Measurements from ENCODE around the gene DBH. TPM values are rescaled to one million over a fixed set of nuclear protein-coding genes. Genes with fewer than 3 reads are reported as not detected.

Gene DBH
- total RNA-seq, 2 experiments from 2014 or later: not detected

DNA sequence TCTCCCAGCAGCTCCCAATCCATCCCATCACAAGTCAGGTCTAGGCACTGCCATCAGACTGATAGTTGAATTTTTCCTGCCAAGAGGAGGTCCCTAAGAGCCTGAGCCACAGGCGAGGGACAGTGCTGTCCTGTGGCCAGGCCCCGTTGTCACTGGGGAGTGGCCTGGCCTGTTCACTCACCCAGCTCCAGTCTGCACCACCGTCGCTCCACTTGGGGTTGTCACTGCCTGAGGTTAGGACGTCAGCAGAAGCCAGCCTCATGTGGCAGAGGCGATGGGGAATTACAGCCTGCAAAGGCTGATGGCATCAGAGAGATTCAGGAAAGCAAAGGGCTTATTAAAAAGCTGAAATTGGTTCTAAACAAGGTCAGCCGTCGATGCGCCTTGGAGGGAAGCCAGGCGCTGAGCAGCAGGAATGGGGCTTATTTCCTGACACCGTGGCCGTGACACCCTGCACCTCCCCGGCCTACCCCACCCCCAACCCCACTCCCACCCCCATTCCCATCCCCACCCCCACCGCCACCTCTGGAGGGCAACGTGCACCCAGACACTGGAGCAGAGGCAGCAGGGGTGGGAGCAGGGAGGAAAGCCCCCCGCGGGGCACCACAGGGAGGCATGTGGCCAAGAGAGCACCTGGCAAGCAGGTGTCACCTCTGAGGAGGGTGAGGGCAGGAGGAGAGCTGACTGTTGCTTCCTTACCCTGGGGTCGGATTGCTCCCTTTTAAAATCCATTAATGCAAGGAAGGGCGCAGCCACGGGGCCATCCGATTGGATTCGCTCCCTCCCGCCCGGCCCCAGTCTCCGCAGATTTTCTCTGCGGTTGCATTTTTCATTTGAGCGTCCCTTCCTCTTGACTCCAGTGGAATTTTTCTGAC is 3.1 kb upstream of the DBH start:
- ChIA-PET POLR2A (no interaction called here), CTCF (no interaction called here)
- Mint-ChIP-seq H3K27ac (no peak overlapping the region), H3K4me1 (ENCODE audit: low read depth) (no peaks in the 10 kb centered on the region), H3K36me3 (no peaks in the 10 kb centered on the region), H3K4me3 (no peak overlapping the region), H3K9me3 (no peaks in the 10 kb centered on the region), H3K27me3 (peaks cover 1% of the 10 kb centered on the region)
- DNase-seq: no peak
- intact Hi-C loops (cut with micrococcal nuclease): no loop called here

DNA sequence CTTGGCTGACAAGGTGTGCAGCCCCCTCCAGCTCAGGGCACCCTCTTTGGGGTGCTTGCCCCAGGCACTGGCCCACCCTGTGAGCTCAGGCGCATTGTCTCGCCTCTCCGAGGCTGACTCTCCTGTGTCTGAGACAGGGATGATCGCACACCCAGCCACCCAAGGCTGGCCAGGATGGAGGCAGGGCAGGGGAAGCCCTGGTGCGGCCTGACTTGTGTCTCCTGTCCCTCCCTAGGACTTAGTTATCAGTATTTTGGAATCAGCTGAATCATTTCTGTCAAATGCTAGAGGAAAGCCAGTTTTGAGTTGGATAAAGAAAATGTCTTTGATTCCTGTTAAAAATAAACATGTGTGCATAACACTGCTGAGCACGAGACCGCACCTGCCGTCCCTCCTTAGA is 2.5 kb upstream of the DBH start:
- intact Hi-C loops (cut with micrococcal nuclease): no loop called here
- Mint-ChIP-seq H3K9me3 (no peaks in the 10 kb centered on the region), H3K36me3 (no peaks in the 10 kb centered on the region), H3K4me3 (no peak overlapping the region), H3K27ac (no peak overlapping the region), H3K4me1 (ENCODE audit: low read depth) (no peaks in the 10 kb centered on the region), H3K27me3 (peaks cover 1% of the 10 kb centered on the region)
- ChIA-PET CTCF (no interaction called here), POLR2A (no interaction called here)
- DNase-seq: no peak

DNA sequence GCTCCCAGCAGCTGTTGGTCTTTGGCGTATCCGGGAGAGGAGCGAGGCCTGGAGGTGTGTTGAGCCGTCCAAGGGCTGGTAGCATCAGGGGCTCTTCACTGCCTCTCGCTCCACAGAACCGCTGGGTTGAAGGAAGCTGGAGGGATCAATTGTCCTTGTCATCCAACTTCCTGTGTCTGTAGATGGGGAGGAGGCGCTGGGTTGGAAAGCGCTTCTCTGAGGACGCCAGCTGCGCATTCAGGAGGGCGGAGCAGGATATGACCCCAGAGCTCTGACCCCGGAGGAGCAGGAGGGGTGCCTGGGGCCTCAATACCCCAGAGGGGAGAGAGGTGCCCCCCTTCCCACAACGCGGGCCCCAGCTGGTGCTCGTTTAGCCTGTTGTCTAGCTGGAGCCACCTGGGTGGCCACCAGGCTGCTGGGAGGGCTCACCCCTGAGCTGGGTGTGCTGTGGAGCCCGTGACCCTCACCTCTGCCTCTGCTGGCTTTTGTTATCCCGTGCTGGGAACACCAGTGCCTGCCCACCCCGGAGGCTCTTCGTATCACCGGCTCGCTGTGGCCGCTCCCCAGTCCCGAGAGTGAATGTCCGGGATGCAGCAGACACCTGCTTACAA is 2.0 kb upstream of the DBH start:
- H3K4me1 Mint-ChIP-seq (ENCODE audit: low read depth): no peaks in the 10 kb centered on the region
- no peaks in the 10 kb centered on the region for H3K36me3 Mint-ChIP-seq
- DNase-seq: no peak
- intact Hi-C loops (cut with micrococcal nuclease): no loop called here
- no peak overlapping the region for H3K4me3 Mint-ChIP-seq
- H3K27ac Mint-ChIP-seq: no peak overlapping the region
- no peaks in the 10 kb centered on the region for H3K9me3 Mint-ChIP-seq
- ChIA-PET POLR2A (no interaction called here), CTCF (no interaction called here)
- peaks cover 1% of the 10 kb centered on the region for H3K27me3 Mint-ChIP-seq

DNA sequence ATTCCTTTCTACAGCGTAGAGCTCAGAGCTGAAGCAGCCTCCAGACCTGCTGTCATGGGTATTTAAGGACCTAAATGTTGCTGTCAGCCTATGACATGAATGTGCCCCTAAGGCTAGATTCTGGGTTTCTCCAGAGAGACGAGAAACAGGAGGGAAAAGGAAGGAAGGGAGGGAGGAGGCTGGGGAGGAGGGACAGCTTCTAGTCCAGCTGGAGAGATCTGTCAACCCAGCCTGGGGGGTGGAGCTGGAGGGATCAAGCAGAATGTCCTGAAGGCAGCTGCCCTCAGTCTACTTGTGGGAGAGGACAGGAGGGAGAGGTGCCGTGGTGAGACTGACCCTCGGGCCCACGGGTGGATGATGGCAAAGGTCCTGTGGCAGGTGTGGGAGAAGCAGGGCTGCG is 1.1 kb upstream of the DBH start:
- intact Hi-C loops (cut with micrococcal nuclease): no loop called here
- Mint-ChIP-seq H3K27ac (no peak overlapping the region), H3K9me3 (no peaks in the 10 kb centered on the region), H3K4me1 (ENCODE audit: low read depth) (no peaks in the 10 kb centered on the region), H3K4me3 (no peak overlapping the region), H3K36me3 (no peaks in the 10 kb centered on the region), H3K27me3 (peaks cover 1% of the 10 kb centered on the region)
- CTCF ChIA-PET: interaction anchor here (1.8 kb wide), 1 partner anchor 45 kb away, joined by 4 read pairs; no protein-coding TSS in a partner anchor
- POLR2A ChIA-PET: no interaction called here
- DNase-seq: no peak

DNA sequence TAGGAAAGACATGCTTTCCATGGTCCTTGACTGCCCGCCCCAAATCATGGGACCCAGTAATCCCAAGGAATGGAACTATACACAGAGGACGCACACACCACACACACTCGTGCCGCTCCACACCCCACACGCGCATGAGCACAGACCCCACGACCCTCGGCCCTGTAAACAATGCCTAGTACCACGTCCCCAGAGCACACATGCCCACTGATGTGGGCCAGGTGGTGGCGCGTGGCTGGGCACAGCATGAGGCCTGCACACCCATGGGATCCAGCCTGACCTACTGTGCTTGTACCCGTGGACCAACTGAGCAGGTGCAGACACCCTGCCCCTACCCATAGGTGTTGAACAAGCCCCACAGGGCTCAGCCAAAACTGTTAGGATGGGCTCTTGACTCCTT is 739 bp downstream of the DBH start:
- Mint-ChIP-seq H3K27ac (no peak overlapping the region), H3K36me3 (no peaks in the 10 kb centered on the region), H3K27me3 (peaks cover 1% of the 10 kb centered on the region), H3K4me3 (no peak overlapping the region), H3K9me3 (no peaks in the 10 kb centered on the region), H3K4me1 (ENCODE audit: low read depth) (no peaks in the 10 kb centered on the region)
- no peak for DNase-seq
- intact Hi-C loops (cut with micrococcal nuclease): no loop called here
- CTCF ChIA-PET: no interaction called here
- POLR2A ChIA-PET: no interaction called here

DNA sequence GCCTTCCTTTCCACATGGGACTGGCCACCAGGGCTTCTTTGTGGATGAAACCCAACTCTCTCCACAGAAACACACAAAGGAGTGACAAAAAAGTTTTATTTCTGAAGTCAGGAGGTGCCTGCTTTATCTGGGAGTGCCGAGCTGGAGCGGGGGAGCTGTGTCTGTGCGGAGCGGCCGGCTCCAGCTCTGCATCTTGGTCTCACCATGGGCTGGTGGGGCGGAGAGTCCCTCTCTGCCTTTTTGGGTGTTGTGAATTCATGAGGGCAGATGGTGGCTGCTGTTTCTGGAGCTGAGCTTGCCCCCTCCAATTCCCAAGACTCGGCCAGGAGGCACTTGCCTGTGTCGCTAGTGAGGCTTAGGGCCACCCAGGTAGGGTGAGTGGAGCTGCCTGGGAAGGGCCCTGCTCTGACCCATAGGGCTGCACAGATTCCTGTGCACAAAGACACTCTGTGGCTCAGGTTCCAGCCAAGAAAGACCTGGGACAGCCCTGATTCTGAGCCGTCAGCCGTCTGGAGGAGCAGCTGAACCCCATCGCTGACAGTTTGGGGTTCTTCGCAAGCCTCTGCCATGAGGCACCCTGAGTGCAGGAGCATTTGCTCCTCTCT is 1.4 kb downstream of the DBH start:
- intact Hi-C loops (cut with micrococcal nuclease): no loop called here
- Mint-ChIP-seq H3K4me1 (ENCODE audit: low read depth) (no peaks in the 10 kb centered on the region), H3K9me3 (no peaks in the 10 kb centered on the region), H3K36me3 (no peaks in the 10 kb centered on the region), H3K27ac (no peak overlapping the region), H3K4me3 (no peak overlapping the region), H3K27me3 (peaks cover 1% of the 10 kb centered on the region)
- DNase-seq: no peak
- CTCF ChIA-PET: no interaction called here
- POLR2A ChIA-PET: no interaction called here

DNA sequence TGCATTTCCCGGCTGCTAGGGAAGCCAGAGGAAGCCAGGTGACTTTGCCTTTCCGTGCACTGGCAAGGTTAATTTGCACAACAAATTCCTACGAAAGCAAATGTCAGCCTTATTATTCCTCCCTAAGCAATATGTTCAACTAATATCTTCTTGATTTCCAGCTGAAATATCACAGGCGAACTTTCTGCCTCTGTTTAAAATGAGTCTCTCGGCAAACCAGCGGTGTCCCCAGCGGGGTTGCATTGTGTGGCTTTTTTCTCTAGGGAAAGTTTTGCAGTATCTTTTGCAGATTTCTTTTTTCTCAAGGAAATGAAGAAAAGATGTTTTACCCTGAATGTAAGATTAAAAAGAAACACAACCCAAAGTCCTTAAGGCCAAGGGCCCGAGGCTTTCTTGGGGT is 1.9 kb downstream of the DBH start:
- H3K4me3 Mint-ChIP-seq: no peak overlapping the region
- DNase-seq: no peak
- ChIA-PET POLR2A (no interaction called here), CTCF (no interaction called here)
- H3K36me3 Mint-ChIP-seq: no peaks in the 10 kb centered on the region
- no peaks in the 10 kb centered on the region for H3K9me3 Mint-ChIP-seq
- intact Hi-C loops (cut with micrococcal nuclease): no loop called here
- no peaks in the 10 kb centered on the region for H3K27me3 Mint-ChIP-seq
- no peaks in the 10 kb centered on the region for H3K4me1 Mint-ChIP-seq (ENCODE audit: low read depth)
- H3K27ac Mint-ChIP-seq: no peak overlapping the region

DNA sequence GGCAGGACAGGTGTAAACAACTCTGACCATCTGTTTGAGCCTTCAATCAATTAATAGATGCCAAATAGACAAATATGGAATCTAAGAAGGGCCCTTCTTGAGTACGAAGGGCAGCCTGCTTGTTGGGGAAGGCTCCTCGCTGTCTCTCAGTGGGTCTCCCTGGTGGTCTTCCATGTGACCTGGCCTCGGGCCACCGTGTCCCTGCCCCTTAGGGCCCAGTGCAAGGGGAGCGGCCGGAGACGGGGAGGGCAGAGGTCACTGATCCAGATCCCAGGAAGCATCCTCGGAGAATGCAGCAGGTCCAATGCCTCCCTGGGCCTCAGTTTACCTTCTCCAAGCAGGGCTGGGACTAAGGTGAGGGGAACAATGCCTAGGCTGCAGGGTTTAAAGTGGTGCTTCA is 2.5 kb downstream of the DBH start:
- Mint-ChIP-seq H3K4me3 (no peak overlapping the region), H3K27ac (no peak overlapping the region), H3K27me3 (no peaks in the 10 kb centered on the region), H3K9me3 (no peaks in the 10 kb centered on the region), H3K4me1 (ENCODE audit: low read depth) (no peaks in the 10 kb centered on the region), H3K36me3 (no peaks in the 10 kb centered on the region)
- POLR2A ChIA-PET: no interaction called here
- CTCF ChIA-PET: no interaction called here
- intact Hi-C loops (cut with micrococcal nuclease): no loop called here
- DNase-seq: no peak

DNA sequence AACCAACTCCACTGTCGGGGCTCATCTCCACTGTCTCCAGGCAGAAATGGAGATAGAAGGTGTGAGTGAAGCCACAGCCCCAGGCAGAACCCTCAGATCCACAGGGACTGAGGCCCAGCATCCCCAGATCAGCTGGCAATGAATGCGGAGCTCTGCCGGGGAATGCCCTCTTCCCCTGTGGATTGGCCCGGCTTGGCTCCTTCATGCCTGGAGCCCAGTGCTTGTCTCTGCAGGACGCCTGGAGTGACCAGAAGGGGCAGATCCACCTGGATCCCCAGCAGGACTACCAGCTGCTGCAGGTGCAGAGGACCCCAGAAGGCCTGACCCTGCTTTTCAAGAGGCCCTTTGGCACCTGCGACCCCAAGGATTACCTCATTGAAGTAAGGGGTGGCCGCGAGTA is 3.5 kb downstream of the DBH start:
- Mint-ChIP-seq H3K4me3 (no peak overlapping the region), H3K4me1 (ENCODE audit: low read depth) (no peaks in the 10 kb centered on the region), H3K27me3 (no peaks in the 10 kb centered on the region), H3K27ac (no peak overlapping the region), H3K36me3 (no peaks in the 10 kb centered on the region), H3K9me3 (no peaks in the 10 kb centered on the region)
- CTCF ChIA-PET: no interaction called here
- DNase-seq: no peak
- POLR2A ChIA-PET: no interaction called here
- intact Hi-C loops (cut with micrococcal nuclease): no loop called here

DNA sequence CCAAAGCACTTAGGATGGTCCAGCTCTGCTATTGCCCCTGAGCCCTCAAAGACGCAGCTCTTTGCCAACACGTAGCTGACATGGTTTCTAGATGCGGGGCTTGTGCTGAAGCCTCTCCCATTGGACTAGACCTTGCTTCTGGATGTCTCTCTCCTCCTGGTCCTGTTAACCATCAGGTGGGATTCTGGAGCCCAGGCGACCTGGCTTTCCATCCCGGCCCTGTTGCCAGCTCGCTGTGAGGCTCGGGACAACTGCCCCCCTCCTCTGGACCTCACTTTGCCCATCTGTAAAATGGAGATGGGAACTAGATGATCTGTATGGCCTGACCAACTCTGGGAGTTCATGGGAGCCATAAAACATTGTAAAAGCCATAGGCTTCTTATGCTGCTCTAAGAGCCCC is 4.0 kb downstream of the DBH start:
- intact Hi-C loops (cut with micrococcal nuclease): no loop called here
- H3K4me1 Mint-ChIP-seq (ENCODE audit: low read depth): no peaks in the 10 kb centered on the region
- DNase-seq: no peak
- no peak overlapping the region for H3K27ac Mint-ChIP-seq
- no peak overlapping the region for H3K4me3 Mint-ChIP-seq
- no peaks in the 10 kb centered on the region for H3K36me3 Mint-ChIP-seq
- POLR2A ChIA-PET: no interaction called here
- no peaks in the 10 kb centered on the region for H3K9me3 Mint-ChIP-seq
- CTCF ChIA-PET: no interaction called here
- H3K27me3 Mint-ChIP-seq: no peaks in the 10 kb centered on the region

DNA sequence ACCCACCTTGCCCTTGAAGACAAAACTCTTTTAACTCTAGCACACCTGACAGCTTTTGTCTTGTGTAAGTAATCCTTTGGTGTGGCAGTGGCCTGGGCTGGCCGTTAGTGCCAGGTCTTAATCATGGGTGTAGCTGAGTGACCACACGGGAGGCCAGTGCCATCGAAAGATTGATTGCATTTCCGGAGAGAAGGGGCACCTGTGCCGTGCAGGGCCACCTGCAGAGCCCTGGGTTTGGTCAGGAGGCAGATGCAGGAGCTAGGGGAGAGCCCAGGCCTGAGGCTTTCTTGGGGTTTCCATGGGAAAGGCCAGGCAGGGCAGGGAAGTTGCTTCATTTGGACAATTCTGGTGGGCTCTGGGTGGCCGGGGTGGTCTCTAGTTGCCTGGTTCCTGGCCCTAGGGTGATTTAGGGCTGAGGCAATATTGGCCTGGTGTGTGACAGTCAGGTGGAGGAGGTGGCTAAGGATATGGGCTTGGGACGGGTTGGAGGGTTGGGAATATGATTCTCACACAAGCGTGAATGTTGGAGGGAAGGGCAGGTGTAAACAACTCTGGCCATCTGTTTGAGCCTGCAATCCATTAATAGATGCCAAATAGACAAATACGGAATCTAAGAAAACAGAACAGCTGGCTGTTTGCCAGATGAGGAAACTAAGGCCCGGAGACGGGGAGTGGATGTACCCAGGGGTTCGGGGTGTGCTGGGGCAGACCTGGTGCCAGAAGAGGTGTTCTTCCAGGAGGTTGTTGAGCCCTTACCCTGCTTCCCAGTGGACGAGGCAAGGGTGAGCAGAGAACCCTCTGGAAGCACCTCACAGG is 4.6 kb downstream of the DBH start:
- Mint-ChIP-seq H3K9me3 (no peaks in the 10 kb centered on the region), H3K27me3 (no peaks in the 10 kb centered on the region), H3K36me3 (no peaks in the 10 kb centered on the region), H3K4me1 (ENCODE audit: low read depth) (no peaks in the 10 kb centered on the region), H3K4me3 (no peak overlapping the region), H3K27ac (no peak overlapping the region)
- ChIA-PET POLR2A (no interaction called here), CTCF (no interaction called here)
- DNase-seq: no peak
- intact Hi-C loops (cut with micrococcal nuclease): no loop called here

DNA sequence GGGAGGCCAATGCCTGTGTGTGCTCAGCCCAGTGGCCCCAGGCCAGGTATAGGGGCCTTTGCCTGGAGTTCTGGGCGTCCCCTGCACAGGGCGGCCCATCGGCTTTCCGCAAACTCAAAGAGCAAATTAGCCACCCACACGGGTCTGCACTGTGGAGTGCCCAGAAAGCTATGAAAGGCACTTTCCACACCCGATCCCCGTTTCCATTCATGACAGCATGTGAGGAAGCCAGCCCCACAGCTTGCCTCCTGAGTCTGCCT is 5.2 kb downstream of the DBH start:
- H3K4me3 Mint-ChIP-seq: no peak overlapping the region

More for the DNA sequence above, 5.2 kb downstream of the DBH start:
- CTCF ChIA-PET: no interaction called here
- H3K27ac Mint-ChIP-seq: no peak overlapping the region
- intact Hi-C loops (cut with micrococcal nuclease): no loop called here
- no peaks in the 10 kb centered on the region for H3K27me3 Mint-ChIP-seq
- H3K9me3 Mint-ChIP-seq: no peaks in the 10 kb centered on the region
- no peaks in the 10 kb centered on the region for H3K4me1 Mint-ChIP-seq (ENCODE audit: low read depth)
- POLR2A ChIA-PET: no interaction called here
- no peak for DNase-seq
- no peaks in the 10 kb centered on the region for H3K36me3 Mint-ChIP-seq

Data from activated CD4-positive, alpha-beta memory T cell treated with anti-CD3 and anti-CD28 coated beads for 36 hours (primary cell).